Activated CD8-positive, alpha-beta T cell treated with anti-CD3 and anti-CD28 coated beads for 36 hours (primary cell): Measurements from ENCODE around the gene DUSP14. TPM values are rescaled to one million over a fixed set of nuclear protein-coding genes. Genes with fewer than 3 reads are reported as not detected.

Experiments used
- ATAC-seq: fragments of 200-7000 bp; cut with Tn5 transposase; one replicate; pipeline ENCODE4 v1.10.0; 2021; ENCODE audit warnings: mild to moderate bottlenecking, moderate library complexity
- CTCF ChIA-PET: fragments of 350-600 bp; sonication (Branson Sonifier 250); formaldehyde crosslinking; loops from one replicate; lab custom pipeline; 2021; ENCODE audit warnings: antibody characterized with exemption; lab: Charles Lee
- POLR2A ChIA-PET: fragments of 350-600 bp; sonication (Branson Sonifier 250); formaldehyde crosslinking; loops from one replicate; lab custom pipeline; 2021; ENCODE audit warnings: antibody characterized with exemption; lab: Charles Lee
- DNase-seq: peaks from one replicate; pipeline ENCODE4 v3.0.0-alpha.2; 2020
- H3K27ac Mint-ChIP-seq: one replicate; pipeline ENCODE4 v1.8.0; 2021; ENCODE audit warnings: mild to moderate bottlenecking, mixed read lengths
- H3K27me3 Mint-ChIP-seq: one replicate; pipeline ENCODE4 v1.8.0; 2021; ENCODE audit warnings: mixed read lengths
- H3K36me3 Mint-ChIP-seq: one replicate; pipeline ENCODE4 v1.8.0; 2021; ENCODE audit warnings: low read depth, mixed read lengths
- H3K4me1 Mint-ChIP-seq: one replicate; pipeline ENCODE4 v1.8.0; 2021; ENCODE audit warnings: low read depth, mixed read lengths
- H3K4me3 Mint-ChIP-seq: one replicate; pipeline ENCODE4 v1.8.0; 2021; ENCODE audit warnings: mild to moderate bottlenecking, moderate library complexity, mixed read lengths
- H3K9me3 Mint-ChIP-seq: one replicate; pipeline ENCODE4 v1.8.0; 2021; ENCODE audit warnings: mixed read lengths
- intact Hi-C: fragments of 100-400 bp; cut with micrococcal nuclease; formaldehyde crosslinking; loops from one replicate; pipeline ENCODE4 v1.10.0; 2022
- total RNA-seq, 2 experiments: library from RNA; stranded (reverse); gene quantifications; one replicate each; pipeline ENCODE4 v1.2.3, GENCODE V29; 2021
- TF ChIP-seq, protein P1 (sequence below): fragments of 200-600 bp; IDR thresholded peaks from one replicate; pipeline ENCODE4 v1.8.0; 2022; ENCODE audit warnings: antibody characterized with exemption, mild to moderate bottlenecking

The DUSP14 gene
- total RNA-seq, 2 experiments from 2014 or later: 13.3 to 15.5 TPM

DNA sequence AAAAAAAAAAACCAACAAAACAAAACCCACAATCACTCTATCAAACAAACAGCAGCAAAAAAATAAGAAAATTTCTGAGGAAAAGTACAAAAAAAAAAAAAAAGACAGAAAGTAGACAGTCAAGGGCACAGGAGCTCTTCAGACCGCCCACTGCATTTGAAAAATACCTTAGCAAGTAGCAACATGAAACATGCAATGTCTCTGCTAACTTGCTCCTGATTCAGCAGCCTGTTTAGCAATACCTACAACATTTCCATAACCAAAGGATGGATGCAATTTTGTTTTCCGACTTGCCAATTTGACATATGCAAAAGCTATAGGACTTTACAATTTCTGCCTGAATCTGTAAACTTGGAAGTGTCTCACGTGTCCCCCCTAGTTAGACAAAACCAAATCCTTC is 62.1 kb downstream of the DUSP14 start:
- Mint-ChIP-seq H3K4me3 (no peak overlapping the region), H3K4me1 (peaks cover 59% of the 10 kb centered on the region), H3K27me3 (no peaks in the 10 kb centered on the region), H3K27ac (peak overlapping the region; percentile 56), H3K36me3 (peaks cover 26% of the 10 kb centered on the region), H3K9me3 (no peaks in the 10 kb centered on the region)
- TF ChIP-seq, protein P1, sequence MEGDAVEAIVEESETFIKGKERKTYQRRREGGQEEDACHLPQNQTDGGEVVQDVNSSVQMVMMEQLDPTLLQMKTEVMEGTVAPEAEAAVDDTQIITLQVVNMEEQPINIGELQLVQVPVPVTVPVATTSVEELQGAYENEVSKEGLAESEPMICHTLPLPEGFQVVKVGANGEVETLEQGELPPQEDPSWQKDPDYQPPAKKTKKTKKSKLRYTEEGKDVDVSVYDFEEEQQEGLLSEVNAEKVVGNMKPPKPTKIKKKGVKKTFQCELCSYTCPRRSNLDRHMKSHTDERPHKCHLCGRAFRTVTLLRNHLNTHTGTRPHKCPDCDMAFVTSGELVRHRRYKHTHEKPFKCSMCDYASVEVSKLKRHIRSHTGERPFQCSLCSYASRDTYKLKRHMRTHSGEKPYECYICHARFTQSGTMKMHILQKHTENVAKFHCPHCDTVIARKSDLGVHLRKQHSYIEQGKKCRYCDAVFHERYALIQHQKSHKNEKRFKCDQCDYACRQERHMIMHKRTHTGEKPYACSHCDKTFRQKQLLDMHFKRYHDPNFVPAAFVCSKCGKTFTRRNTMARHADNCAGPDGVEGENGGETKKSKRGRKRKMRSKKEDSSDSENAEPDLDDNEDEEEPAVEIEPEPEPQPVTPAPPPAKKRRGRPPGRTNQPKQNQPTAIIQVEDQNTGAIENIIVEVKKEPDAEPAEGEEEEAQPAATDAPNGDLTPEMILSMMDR: no peak
- ChIA-PET CTCF (no interaction called here), POLR2A (interaction anchor here (0.6 to 0.7 kb wide), 2 partner anchors 51 to 66 kb away, joined by 3 read pairs; no protein-coding TSS in a partner anchor)
- intact Hi-C loops: no loop called here
- DNase-seq (no peak), ATAC-seq (no peak)

GRCh38 chr17:37553401-37553966 is 63.8 kb downstream of the DUSP14 start:
- Mint-ChIP-seq H3K27me3 (no peaks in the 10 kb centered on the region), H3K9me3 (no peaks in the 10 kb centered on the region), H3K36me3 (peaks cover 26% of the 10 kb centered on the region), H3K27ac (peak overlapping the region; percentile 63), H3K4me1 (peaks cover 46% of the 10 kb centered on the region), H3K4me3 (no peak overlapping the region)
- ChIA-PET CTCF (interaction anchor here (1.3 kb wide), 1 partner anchor 56 kb away, joined by 4 read pairs; the partner anchor contains the start of gene SYNRG), POLR2A (no interaction called here)
- intact Hi-C loops: no loop called here
- DNase-seq (no peak), ATAC-seq (no peak)
- TF ChIP-seq, protein P1: no peak

GRCh38 chr17:37555386-37555785 is 65.7 kb downstream of the DUSP14 start:
- ChIA-PET CTCF (interaction anchor here (0.8 to 1.6 kb wide), 3 partner anchors 13 to 182 kb away, joined by 3 to 4 read pairs (median 3); no protein-coding TSS in a partner anchor), POLR2A (no interaction called here)
- intact Hi-C loops: no loop called here
- Mint-ChIP-seq H3K9me3 (no peaks in the 10 kb centered on the region), H3K36me3 (peaks cover 31% of the 10 kb centered on the region), H3K27ac (no peak overlapping the region), H3K27me3 (no peaks in the 10 kb centered on the region), H3K4me3 (no peak overlapping the region), H3K4me1 (peaks cover 43% of the 10 kb centered on the region)
- ATAC-seq: no peak
- TF ChIP-seq, protein P1: no peak
- no peak for DNase-seq

DNA sequence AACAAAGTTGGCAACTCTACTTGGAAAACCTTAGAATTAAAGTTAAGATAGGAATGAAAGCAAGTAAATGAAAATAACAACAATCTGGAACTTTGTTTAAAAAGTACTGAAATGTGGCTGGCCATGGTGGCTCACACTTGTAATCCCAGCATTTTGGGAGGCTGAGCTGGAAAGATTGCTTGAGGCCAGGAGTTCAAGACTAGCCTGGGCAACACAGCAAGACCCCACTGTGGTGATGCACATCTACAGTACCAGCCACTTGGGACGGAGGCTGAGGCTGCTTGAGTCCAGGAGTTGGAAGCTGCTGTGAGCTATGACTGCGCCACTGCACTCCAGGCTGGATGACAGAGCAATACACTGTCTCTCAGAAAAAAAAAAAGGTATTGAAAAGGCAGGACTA is 67.8 kb downstream of the DUSP14 start:
- H3K36me3 Mint-ChIP-seq: peaks cover 28% of the 10 kb centered on the region
- TF ChIP-seq, protein P1: no peak
- H3K9me3 Mint-ChIP-seq: no peaks in the 10 kb centered on the region
- ChIA-PET POLR2A (interaction anchor here (0.9 kb wide), 1 partner anchor 16 kb away, joined by 3 read pairs; no protein-coding TSS in a partner anchor), CTCF (interaction anchor here (1.0 to 2.3 kb wide), 2 partner anchors 13 to 14 kb away, joined by 3 to 6 read pairs; no protein-coding TSS in a partner anchor)
- no peak for ATAC-seq
- intact Hi-C loops: no loop called here
- peaks cover 28% of the 10 kb centered on the region for H3K4me1 Mint-ChIP-seq
- no peaks in the 10 kb centered on the region for H3K27me3 Mint-ChIP-seq
- H3K27ac Mint-ChIP-seq: no peak overlapping the region
- DNase-seq: no peak
- no peak overlapping the region for H3K4me3 Mint-ChIP-seq

GRCh38 chr17:37558299-37558698 is 68.6 kb downstream of the DUSP14 start:
- Mint-ChIP-seq H3K27ac (peak overlapping the region; percentile 55), H3K27me3 (no peaks in the 10 kb centered on the region), H3K9me3 (no peaks in the 10 kb centered on the region), H3K36me3 (peaks cover 20% of the 10 kb centered on the region), H3K4me1 (peaks cover 21% of the 10 kb centered on the region), H3K4me3 (no peak overlapping the region)
- TF ChIP-seq, protein P1: no peak
- no peak for ATAC-seq
- intact Hi-C loops: no loop called here
- DNase-seq: no peak
- POLR2A ChIA-PET: interaction anchor here (0.9 kb wide), 1 partner anchor 16 kb away, joined by 3 read pairs; no protein-coding TSS in a partner anchor
- CTCF ChIA-PET: no interaction called here
